Memory B cell (primary cell): Measurements from ENCODE around the gene LITAFD.
"Not testable (repeated sequence)": the region's sequence is repeated elsewhere in the genome, so short reads cannot be mapped to it uniquely, and the experiment has no call there.

Source experiments
- ATAC-seq: fragments of 150-1000 bp; cut with Tn5 transposase; 2 replicates; pipeline ENCODE4 v1.10.0; 2021; ENCODE audit warnings: low read depth, mild to moderate bottlenecking, moderate library complexity
- DNase-seq, 2 donors: peaks; one replicate each; pipeline ENCODE4 v3.0.0; 2022; ENCODE audit warnings: low spot score in 2 of 2
- H3K27ac Mint-ChIP-seq: one replicate; pipeline ENCODE4 v1.8.0; 2022; ENCODE audit warnings: mild to moderate bottlenecking, moderate library complexity, mixed read lengths
- H3K27me3 Mint-ChIP-seq: one replicate; pipeline ENCODE4 v1.8.0; 2022; ENCODE audit warnings: mixed read lengths
- H3K36me3 Mint-ChIP-seq: one replicate; pipeline ENCODE4 v1.8.0; 2022; ENCODE audit warnings: mild to moderate bottlenecking, mixed read lengths
- H3K4me1 Mint-ChIP-seq: one replicate; pipeline ENCODE4 v1.8.0; 2022; ENCODE audit warnings: mixed read lengths
- H3K4me3 Mint-ChIP-seq: one replicate; pipeline ENCODE4 v1.8.0; 2022; ENCODE audit warnings: mild to moderate bottlenecking, moderate library complexity, mixed read lengths
- H3K9me3 Mint-ChIP-seq: one replicate; pipeline ENCODE4 v1.8.0; 2022; ENCODE audit warnings: mixed read lengths

LITAFD gene

DNA sequence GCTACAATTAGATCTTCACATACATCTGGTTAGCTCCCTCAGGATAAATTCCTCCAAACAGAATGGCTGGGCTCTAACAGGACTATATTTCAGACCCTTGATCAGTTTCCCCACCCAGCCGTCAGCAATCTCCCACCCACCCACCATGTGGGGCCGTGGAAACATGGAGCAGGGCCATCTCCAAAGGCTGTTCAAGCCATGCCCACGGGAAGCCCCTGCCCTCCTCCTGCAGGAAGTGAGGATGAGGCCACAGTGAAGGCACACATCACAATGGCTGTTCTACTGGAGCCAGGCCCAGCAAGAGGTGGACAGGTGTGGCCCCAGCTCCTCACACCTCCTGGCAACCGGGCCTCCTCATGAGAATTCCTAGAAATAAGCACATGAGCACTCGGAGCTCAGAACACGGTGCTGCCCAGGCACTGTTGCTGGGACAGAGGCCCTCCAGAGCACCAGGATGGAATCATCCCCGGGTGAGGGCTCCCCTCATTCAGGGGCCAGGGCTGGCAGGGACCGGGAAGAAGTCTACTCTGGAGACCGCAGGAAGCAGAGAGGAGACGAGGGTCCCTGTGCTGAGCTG is at the start of gene LITAFD:
Gene LITAFD (plus strand): TSS at position 311 of the 577 bp plus-strand sequence. CDS start 2,005 bp downstream, outside the sequence.
- Mint-ChIP-seq H3K4me3 (no peak within 1 kb of the TSS), H3K27me3 (peaks cover 10% of the 10 kb centered on the region), H3K36me3 (peaks cover 2% of the 10 kb centered on the region), H3K9me3 (no peaks in the 10 kb centered on the region), H3K27ac (no peak within 1 kb of the TSS), H3K4me1 (peaks cover 13% of the 10 kb centered on the region)
- ATAC-seq: no peak
- no peak for DNase-seq

DNA sequence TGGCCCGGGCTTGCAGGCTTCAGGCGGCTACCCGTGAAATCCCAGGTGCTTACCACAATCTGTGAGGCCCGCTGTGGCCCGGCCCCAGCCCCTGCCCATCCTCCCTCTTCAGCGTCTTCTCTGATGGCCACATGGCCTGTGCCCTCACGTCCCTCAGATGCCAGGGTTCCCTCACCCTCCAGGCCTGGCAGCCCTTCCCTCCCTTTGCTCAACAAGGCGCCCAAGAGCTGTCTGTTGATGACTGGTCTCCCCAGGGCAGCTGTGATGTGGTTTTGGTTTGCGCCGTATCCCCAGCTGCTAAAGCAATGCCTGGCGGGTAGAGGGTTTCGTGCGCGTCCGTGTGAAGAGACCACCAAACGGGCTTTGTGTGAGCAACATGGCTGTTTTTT is 49.4 kb upstream of the LITAFD start:
- Mint-ChIP-seq H3K4me1 (peaks cover 17% of the 10 kb centered on the region), H3K36me3 (peaks cover 11% of the 10 kb centered on the region), H3K4me3 (no peak overlapping the region), H3K27ac (no peak overlapping the region), H3K9me3 (no peaks in the 10 kb centered on the region), H3K27me3 (no peaks in the 10 kb centered on the region)
- no peak for ATAC-seq
- no peak for DNase-seq

DNA sequence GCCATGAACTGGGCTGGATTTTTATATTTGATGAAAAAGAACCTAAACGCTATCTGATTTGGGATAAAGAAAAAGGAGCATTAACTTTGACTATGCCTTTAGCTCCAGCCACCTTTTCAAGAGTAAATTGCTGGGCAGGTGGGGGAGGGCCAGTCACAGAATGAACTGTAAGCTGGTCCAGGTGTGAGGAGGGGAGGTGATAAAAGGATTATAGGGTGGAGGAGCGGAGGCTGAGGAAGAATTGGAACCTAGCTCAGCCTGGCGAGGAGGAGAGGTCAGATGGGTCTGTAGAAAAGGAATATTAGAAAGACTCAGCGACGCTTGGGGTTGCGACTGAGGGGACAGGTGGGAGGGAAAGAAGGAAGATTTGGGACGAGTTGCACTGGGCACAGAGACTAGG is 45.4 kb upstream of the LITAFD start:
- H3K36me3 Mint-ChIP-seq, ATAC-seq, DNase-seq, H3K27me3 Mint-ChIP-seq, H3K27ac Mint-ChIP-seq, H3K4me3 Mint-ChIP-seq, H3K9me3 Mint-ChIP-seq: not testable (repeated sequence)
- H3K4me1 Mint-ChIP-seq: peaks cover 10% of the 10 kb centered on the region

DNA sequence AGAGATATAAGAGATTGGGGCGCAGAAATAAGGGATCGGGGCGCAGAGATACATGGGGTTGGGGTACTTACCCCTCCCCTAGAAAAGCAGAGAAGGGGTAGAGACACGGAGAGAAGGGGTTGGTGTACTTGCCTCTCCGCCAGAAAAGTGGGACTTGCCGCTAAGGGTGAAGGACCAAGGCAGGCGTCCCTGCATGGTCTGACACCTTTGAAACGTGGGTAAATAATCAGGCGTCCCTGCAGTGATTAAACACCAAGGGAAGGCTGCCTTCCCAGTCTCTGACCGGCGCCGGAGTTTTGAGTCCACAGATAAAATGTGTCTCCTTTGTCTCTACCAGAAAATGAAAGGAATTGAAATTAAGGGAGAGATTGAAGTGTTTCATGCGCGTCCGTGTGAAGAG is 44.6 kb upstream of the LITAFD start:
- not testable (repeated sequence) for DNase-seq, H3K27me3 Mint-ChIP-seq, ATAC-seq, H3K27ac Mint-ChIP-seq, H3K4me3 Mint-ChIP-seq, H3K9me3 Mint-ChIP-seq, H3K36me3 Mint-ChIP-seq
- peaks cover 10% of the 10 kb centered on the region for H3K4me1 Mint-ChIP-seq

DNA sequence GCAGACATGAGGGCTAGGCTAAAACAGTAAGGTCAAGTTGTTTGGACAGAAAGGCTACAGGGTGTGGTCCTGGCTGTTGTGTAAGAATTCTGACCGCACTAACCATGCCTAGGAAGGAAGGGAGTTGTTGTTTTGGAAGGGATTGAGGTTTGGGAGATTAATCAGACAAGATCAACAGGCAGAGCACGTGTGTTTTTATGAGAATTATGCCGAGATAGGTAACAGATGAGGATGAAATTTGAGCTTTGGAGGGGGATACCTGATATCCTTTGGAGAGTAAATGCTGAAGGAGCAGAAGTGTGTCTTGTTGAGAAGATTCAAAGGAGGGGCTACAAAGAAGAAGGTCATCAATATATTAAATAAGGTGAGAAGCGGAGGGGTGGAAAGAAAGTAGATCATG is 40.1 kb upstream of the LITAFD start:
- H3K9me3 Mint-ChIP-seq, DNase-seq, H3K27me3 Mint-ChIP-seq, H3K36me3 Mint-ChIP-seq, H3K4me3 Mint-ChIP-seq, ATAC-seq, H3K4me1 Mint-ChIP-seq: not testable (repeated sequence)
- peak overlapping the region; percentile 21 for H3K27ac Mint-ChIP-seq

DNA sequence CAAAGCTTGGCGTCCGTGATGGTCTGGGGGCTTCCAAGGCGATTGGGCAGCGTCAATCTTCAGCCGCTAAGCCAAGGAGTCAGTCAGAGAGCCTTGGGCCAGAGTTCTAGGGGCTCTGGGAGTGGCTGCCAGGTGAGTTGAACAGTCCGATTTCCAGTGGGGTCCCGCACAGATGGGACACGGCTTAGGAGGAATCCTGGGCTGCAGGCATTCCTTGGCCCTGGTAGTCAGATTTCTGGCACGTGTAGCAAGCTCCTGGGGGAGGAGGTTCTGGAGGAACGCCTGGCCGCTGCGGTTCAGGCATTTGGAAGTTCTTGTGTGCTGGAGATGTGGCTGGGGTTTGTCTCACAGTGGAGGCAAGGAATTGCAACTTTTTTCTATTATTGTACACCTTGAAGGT is 38.9 kb upstream of the LITAFD start:
- H3K4me1 Mint-ChIP-seq, H3K9me3 Mint-ChIP-seq, H3K36me3 Mint-ChIP-seq, H3K27me3 Mint-ChIP-seq, H3K4me3 Mint-ChIP-seq, H3K27ac Mint-ChIP-seq, ATAC-seq, DNase-seq: not testable (repeated sequence)

DNA sequence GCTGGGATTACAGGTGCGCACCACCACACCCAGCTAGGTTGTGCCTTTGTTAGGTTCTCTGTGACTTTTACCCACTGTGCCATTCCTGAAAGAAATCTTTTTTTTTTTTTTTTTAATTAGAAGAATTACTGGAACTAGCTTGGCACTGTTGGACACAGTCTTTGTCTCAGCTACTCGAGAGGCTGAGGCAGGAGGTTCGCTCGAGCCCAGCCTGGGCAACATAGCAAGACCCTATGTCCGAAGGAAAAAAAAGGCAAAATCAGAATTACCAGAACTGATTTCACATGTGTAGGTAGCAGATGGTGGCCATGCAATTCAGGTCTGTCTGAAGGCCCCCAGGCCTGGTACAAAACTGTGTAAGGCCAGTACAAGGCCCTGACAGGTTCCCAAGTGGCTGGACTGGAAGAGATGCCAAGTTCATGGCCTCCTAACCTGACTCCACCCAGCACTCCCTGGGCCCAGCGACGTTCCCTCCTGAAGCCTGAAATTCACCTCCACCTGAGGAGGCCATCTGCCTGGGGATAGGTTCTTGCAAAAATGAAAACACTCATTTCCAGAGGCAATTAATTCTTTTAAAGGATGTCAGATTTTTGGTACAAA is 36.4 kb upstream of the LITAFD start:
- H3K4me1 Mint-ChIP-seq: peaks cover 22% of the 10 kb centered on the region
- H3K4me3 Mint-ChIP-seq: no peak overlapping the region
- peaks cover 15% of the 10 kb centered on the region for H3K36me3 Mint-ChIP-seq
- no peaks in the 10 kb centered on the region for H3K27me3 Mint-ChIP-seq
- no peak for ATAC-seq
- H3K9me3 Mint-ChIP-seq: no peaks in the 10 kb centered on the region
- no peak overlapping the region for H3K27ac Mint-ChIP-seq
- DNase-seq: no peak

DNA sequence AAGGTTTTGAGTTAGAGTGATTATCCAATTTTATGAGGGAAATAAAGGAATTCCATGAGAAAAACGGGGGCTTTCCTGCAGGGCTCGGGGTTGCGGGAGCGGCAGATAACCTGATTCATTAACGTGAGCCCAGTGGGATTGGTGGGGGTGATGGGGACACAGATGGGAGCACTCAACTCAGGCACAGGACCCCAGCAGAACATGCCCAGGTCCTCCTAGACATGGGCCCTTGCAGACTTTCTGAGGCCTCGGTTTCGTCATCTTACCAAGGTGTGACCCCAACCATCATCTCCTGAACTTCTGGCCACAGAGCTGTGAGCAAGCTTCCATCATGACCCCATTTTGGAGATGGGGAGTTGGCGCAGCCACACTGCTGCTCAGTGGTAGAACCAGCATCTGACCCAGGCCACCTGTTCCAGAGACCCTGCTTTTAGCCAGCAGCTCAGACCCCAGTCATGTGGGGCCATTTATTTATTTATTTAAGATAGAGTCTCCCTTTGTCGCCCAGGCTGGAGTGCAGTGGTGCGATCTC is 35.7 kb upstream of the LITAFD start:
- H3K27ac Mint-ChIP-seq: no peak overlapping the region
- no peak overlapping the region for H3K4me3 Mint-ChIP-seq
- no peaks in the 10 kb centered on the region for H3K9me3 Mint-ChIP-seq
- H3K27me3 Mint-ChIP-seq: no peaks in the 10 kb centered on the region
- ATAC-seq (no peak), DNase-seq (no peak)
- peaks cover 22% of the 10 kb centered on the region for H3K4me1 Mint-ChIP-seq
- peaks cover 15% of the 10 kb centered on the region for H3K36me3 Mint-ChIP-seq

DNA sequence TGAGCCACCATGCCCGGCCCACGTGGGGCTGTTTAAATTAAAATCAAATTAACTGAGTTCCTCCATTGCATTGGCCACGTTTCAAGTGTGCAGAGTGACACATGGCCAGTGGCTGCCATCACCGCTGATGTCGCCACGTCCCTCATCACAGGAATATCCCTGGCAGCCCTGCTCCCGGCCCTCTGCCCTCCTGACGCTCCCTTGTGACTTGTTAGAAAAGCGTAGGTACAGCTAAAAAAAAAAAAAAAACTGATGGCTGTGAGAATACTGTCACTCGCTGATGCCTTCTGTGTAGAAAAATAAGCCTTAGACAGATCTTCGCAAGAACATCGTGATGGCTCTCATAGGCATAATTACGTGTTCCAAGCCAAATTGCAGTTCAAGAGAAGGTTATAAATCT is 35.0 kb upstream of the LITAFD start:
- ATAC-seq (no peak), DNase-seq (no peak)
- no peak overlapping the region for H3K4me3 Mint-ChIP-seq
- H3K27ac Mint-ChIP-seq: no peak overlapping the region
- H3K9me3 Mint-ChIP-seq: no peaks in the 10 kb centered on the region
- H3K4me1 Mint-ChIP-seq: peaks cover 22% of the 10 kb centered on the region
- H3K27me3 Mint-ChIP-seq: no peaks in the 10 kb centered on the region
- H3K36me3 Mint-ChIP-seq: peaks cover 15% of the 10 kb centered on the region

DNA sequence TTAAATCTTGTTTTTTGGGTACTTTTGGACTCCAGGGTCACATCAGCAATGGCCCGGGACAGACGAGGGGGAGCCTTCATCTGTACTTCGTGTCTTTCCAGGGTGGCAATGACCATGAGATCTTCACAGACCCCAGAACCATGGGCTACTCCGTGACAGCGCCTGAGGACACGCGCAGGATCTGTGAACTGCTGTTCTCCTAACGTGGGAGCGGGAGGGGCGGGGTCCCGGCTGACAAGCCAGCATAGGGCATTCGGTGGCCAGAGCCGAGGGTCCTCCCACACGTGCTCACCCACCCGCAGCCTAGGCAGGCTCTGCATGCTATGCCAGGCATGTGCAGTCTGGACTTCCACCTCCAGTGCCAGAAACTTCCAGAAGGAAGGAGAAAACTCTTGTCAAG is 34.5 kb upstream of the LITAFD start:
- no peak for ATAC-seq
- H3K36me3 Mint-ChIP-seq: peaks cover 15% of the 10 kb centered on the region
- H3K27ac Mint-ChIP-seq: no peak overlapping the region
- no peaks in the 10 kb centered on the region for H3K9me3 Mint-ChIP-seq
- no peak for DNase-seq
- H3K4me1 Mint-ChIP-seq: peaks cover 19% of the 10 kb centered on the region
- no peaks in the 10 kb centered on the region for H3K27me3 Mint-ChIP-seq
- no peak overlapping the region for H3K4me3 Mint-ChIP-seq

DNA sequence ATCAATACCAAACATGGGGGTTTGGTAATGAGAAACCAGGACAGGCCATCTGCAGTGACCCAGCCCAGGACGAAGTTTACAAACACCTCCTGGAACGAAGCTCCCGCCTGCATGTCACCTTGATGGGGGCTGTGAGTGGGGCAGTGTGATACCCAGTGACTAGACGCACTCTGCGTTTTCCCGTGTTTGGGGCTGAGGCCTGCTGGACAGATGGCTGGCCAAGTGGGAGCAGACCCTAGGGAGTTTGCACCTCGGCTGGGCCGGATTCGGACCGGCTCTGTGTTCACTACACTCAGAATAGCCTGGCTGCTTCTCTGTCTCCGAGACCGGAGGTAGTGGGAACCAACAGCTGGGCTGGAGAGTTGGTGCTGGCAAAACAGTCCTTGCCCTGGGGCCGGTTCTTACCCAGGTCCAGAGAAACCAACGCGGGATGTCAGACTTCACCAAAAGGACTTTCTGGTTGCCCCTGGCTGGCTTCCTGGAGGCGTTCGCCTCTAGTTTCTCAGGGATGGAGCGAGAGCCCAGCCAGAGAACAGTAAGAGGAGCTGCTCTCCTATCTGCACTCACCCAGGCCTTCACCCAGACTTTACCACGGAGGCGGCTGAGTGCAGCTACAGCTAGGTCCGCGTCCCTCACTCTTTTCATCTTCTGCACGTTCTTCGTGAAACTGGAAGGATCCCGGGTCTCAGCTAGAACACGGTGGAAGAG is 33.8 kb upstream of the LITAFD start:
- Mint-ChIP-seq H3K9me3 (no peaks in the 10 kb centered on the region), H3K27ac (no peak overlapping the region), H3K4me3 (no peak overlapping the region), H3K27me3 (no peaks in the 10 kb centered on the region), H3K36me3 (peaks cover 17% of the 10 kb centered on the region), H3K4me1 (peaks cover 19% of the 10 kb centered on the region)
- ATAC-seq (no peak), DNase-seq (no peak)

DNA sequence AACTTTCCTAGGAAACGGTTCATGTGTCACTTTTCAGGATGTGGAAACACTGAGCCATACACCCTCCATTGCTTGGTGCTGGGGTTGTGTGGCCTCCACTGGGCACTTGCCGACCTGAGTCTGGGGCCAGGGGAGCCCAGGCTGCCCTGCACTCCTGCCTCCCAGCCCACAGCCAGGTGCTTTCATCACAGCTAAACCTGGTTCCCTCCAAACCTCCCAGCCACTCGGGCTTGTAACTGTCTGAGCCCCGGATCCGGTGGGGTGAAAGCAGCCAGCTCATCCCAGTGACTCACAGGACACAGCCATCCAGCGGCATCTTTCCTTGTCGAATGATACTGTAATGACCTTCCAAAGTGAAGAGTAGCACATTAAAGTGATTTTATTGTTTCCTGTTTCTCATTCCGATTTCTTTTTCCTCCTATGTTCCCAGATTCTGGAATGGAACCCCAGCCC is 33.2 kb upstream of the LITAFD start:
- Mint-ChIP-seq H3K4me1 (peaks cover 19% of the 10 kb centered on the region), H3K27ac (peak overlapping the region; percentile 3), H3K27me3 (no peaks in the 10 kb centered on the region), H3K9me3 (no peaks in the 10 kb centered on the region), H3K36me3 (peaks cover 17% of the 10 kb centered on the region), H3K4me3 (no peak overlapping the region)
- no peak for ATAC-seq
- DNase-seq: no peak

DNA sequence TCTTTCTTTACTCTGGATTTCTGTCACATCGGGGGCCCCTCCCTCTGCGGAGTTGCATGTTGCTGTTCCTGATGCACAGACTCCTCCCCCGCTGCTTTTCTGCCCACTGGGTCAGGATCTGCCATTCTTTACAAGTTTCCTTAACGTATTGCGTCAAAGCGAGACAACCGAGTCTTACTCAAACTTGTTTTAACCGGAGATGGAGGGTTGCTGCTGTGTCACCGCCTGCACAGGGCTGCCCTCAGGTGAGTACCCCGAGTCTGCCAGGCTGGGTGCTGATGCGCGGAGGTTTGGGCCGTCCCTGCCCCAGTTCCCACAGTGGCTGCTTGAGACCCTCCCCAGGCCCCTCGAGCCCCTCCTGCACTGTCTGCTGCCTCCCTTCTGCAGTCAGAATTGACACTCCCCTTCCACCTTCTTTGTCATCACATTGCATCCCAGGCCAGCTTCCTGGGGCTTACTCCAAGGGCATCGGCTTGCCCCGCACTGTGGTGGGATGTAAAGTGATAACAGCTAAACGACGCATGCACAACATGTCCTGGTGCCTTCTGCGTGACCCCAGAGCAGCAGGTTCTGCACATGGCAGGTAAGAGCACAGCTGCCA is 32.6 kb upstream of the LITAFD start:
- peaks cover 16% of the 10 kb centered on the region for H3K4me1 Mint-ChIP-seq
- H3K36me3 Mint-ChIP-seq: peaks cover 15% of the 10 kb centered on the region
- DNase-seq (no peak), ATAC-seq (no peak)
- peak overlapping the region; percentile 35 for H3K27ac Mint-ChIP-seq
- H3K9me3 Mint-ChIP-seq: no peaks in the 10 kb centered on the region
- H3K4me3 Mint-ChIP-seq: no peak overlapping the region
- no peaks in the 10 kb centered on the region for H3K27me3 Mint-ChIP-seq

DNA sequence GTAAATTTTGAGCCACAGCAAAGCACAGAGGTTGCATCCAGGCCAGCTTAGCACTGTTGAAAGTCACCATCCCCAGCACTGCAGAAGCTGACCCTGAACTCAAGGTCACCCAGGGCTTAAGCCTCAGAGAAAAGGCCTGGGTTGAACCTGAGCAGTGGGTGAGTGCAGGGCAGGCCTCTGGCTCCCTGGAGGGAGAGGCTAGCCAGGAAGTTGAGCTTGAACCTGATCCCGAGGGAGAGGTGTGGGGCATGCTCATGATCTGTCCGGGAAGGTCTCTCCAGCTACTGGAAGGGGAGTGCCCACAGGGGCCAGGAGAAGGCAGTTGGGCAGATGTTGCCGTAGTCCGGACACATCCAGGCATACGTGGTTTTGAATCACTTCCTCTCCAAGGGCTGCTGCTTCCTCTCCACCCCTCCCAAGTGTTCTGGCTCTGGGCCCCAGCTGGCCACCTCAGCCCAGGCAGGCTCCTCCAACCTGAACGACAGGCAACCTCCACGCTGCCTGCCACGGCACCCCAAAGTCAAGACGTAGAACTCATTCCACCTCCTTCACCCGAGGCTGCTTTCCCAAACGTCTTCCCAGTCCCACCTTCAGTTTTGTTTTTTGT is 31.8 kb upstream of the LITAFD start:
- Mint-ChIP-seq H3K27me3 (no peaks in the 10 kb centered on the region), H3K4me1 (peaks cover 13% of the 10 kb centered on the region), H3K27ac (peak overlapping the region; percentile 35), H3K9me3 (no peaks in the 10 kb centered on the region), H3K36me3 (peaks cover 16% of the 10 kb centered on the region), H3K4me3 (no peak overlapping the region)
- peak; percentile 27 for ATAC-seq
- DNase-seq: no peak
